RWPE2 (cell line): ENCODE data around the gene RSAD2.

ENCODE experiments used
- ATAC-seq: fragments of 200-7000 bp; cut with Tn5 transposase; 3 replicates; pipeline ENCODE4 v1.9.1; 2021; ENCODE audit warnings: low read depth
- DNase-seq: peaks from one replicate; pipeline ENCODE4 v3.0.0-alpha.2; 2020; ENCODE audit warnings: low spot score
- H3K27ac ChIP-seq: fragments of 450-650 bp; 2 replicates; pipeline ENCODE4 v1.5.1; 2017; ENCODE audit warnings: mild to moderate bottlenecking; ENCODE audit not compliant: poor library complexity, severe bottlenecking
- H3K27me3 ChIP-seq: fragments of 250-450 bp; sonication (Bioruptor Pico); 2 replicates; pipeline ENCODE4 v1.5.1; 2021; ENCODE audit warnings: mild to moderate bottlenecking, moderate library complexity; ENCODE audit not compliant: insufficient read depth, poor library complexity, severe bottlenecking
- H3K36me3 ChIP-seq: fragments of 250-450 bp; sonication (Bioruptor Pico); 2 replicates; pipeline ENCODE4 v1.5.1; 2020; ENCODE audit warnings: low read depth, mild to moderate bottlenecking, moderate library complexity
- H3K4me1 ChIP-seq: fragments of 250-450 bp; sonication (Bioruptor Pico); 2 replicates; pipeline ENCODE4 v1.5.1; 2021; ENCODE audit warnings: mild to moderate bottlenecking, moderate library complexity; ENCODE audit not compliant: insufficient read depth, poor library complexity, severe bottlenecking
- H3K4me3 ChIP-seq: fragments of 250-450 bp; sonication (Bioruptor Pico); 2 replicates; pipeline ENCODE4 v1.5.1; 2021; ENCODE audit warnings: mild to moderate bottlenecking, moderate library complexity; ENCODE audit not compliant: severe bottlenecking
- H3K9me3 ChIP-seq: fragments of 250-450 bp; sonication (Bioruptor Pico); 2 replicates; pipeline ENCODE4 v1.5.1; 2021; ENCODE audit warnings: mild to moderate bottlenecking, moderate library complexity; ENCODE audit not compliant: severe bottlenecking
- CTCF ChIP-seq: fragments of 450-650 bp; IDR thresholded peaks from one replicate; pipeline ENCODE4 v1.5.1; 2017; ENCODE audit warnings: mild to moderate bottlenecking, moderate library complexity; ENCODE audit not compliant: poor library complexity, severe bottlenecking

RSAD2 gene

GRCh38 chr2:6909431-6910385 lies 32.1 kb downstream of the RSAD2 start:
- no peak overlapping the region for H3K4me3 ChIP-seq
- H3K4me1 ChIP-seq = no peaks in the 10 kb centered on the region
- no peaks in the 10 kb centered on the region for H3K36me3 ChIP-seq
- no peaks in the 10 kb centered on the region for H3K9me3 ChIP-seq
- H3K27me3 ChIP-seq = peaks cover 27% of the 10 kb centered on the region
- no peak for TF ChIP-seq CTCF
- no peak for ATAC-seq
- DNase-seq = no peak
- no peak overlapping the region for H3K27ac ChIP-seq

- TF ChIP-seq CTCF = no peak
- no peak for ATAC-seq
- Histone ChIP-seq H3K4me1 (no peaks in the 10 kb centered on the region), H3K9me3 (no peaks in the 10 kb centered on the region), H3K4me3 (no peak overlapping the region), H3K36me3 (no peaks in the 10 kb centered on the region), H3K27ac (no peak overlapping the region), H3K27me3 (peaks cover 27% of the 10 kb centered on the region)
- DNase-seq = no peak
Observed at GRCh38 chr2:6911721-6912120, 34.1 kb downstream of the RSAD2 start.

- TF ChIP-seq CTCF = no peak
- Histone ChIP-seq H3K27me3 (peaks cover 13% of the 10 kb centered on the region), H3K36me3 (no peaks in the 10 kb centered on the region), H3K4me3 (no peak overlapping the region), H3K9me3 (no peaks in the 10 kb centered on the region), H3K27ac (no peak overlapping the region), H3K4me1 (no peaks in the 10 kb centered on the region)
- ATAC-seq = no peak
- no peak for DNase-seq
Observed at GRCh38 chr2:6913415-6914157, 36.0 kb downstream of the RSAD2 start.

- Histone ChIP-seq H3K27ac (no peak overlapping the region), H3K4me1 (no peaks in the 10 kb centered on the region), H3K36me3 (no peaks in the 10 kb centered on the region), H3K9me3 (no peaks in the 10 kb centered on the region), H3K27me3 (peaks cover 4% of the 10 kb centered on the region), H3K4me3 (no peak overlapping the region)
- ATAC-seq = peak; percentile 53
- TF ChIP-seq CTCF = no peak
- DNase-seq = no peak
Observed at GRCh38 chr2:6914828-6915227, 37.3 kb downstream of the RSAD2 start.

- no peak for ATAC-seq
Observed at GRCh38 chr2:6915399-6915798, 37.8 kb downstream of the RSAD2 start.

More at GRCh38 chr2:6915399-6915798, 37.8 kb downstream of the RSAD2 start:
- H3K27ac ChIP-seq = no peak overlapping the region
- peaks cover 4% of the 10 kb centered on the region for H3K27me3 ChIP-seq
- no peak overlapping the region for H3K4me3 ChIP-seq
- no peak for DNase-seq
- no peaks in the 10 kb centered on the region for H3K4me1 ChIP-seq
- H3K36me3 ChIP-seq = no peaks in the 10 kb centered on the region
- TF ChIP-seq CTCF = no peak
- no peaks in the 10 kb centered on the region for H3K9me3 ChIP-seq
